BJ (cell line): ENCODE data around the gene ALDH18A1. TPM values are rescaled to one million over a fixed set of nuclear protein-coding genes. Genes with fewer than 3 reads are reported as not detected.

Experiments
- CTCF ChIA-PET: fragments of 350-600 bp; formaldehyde crosslinking; extraction: SDS; loops from one replicate; lab custom pipeline; 2021; ENCODE audit warnings: antibody characterized with exemption, inconsistent platforms; lab: Yijun Ruan, JAX
- POLR2A ChIA-PET: fragments of 300-600 bp; sonication (Branson Sonifier 250); formaldehyde crosslinking; extraction: SDS; loops from one replicate; lab custom pipeline; 2021; ENCODE audit warnings: antibody characterized with exemption; lab: Charles Lee
- DNase-seq: peaks from one replicate; pipeline ENCODE4 v3.0.0-alpha.2; 2011; ENCODE audit warnings: low read depth
- H3K27me3 ChIP-seq: 2 replicates; pipeline ENCODE4 v1.6.0; 2011; ENCODE audit warnings: low read length; ENCODE audit not compliant: control insufficient read depth, insufficient read depth
- H3K36me3 ChIP-seq: 2 replicates; pipeline ENCODE4 v1.5.1; 2011; ENCODE audit warnings: low read length; ENCODE audit not compliant: control insufficient read depth, insufficient read depth
- H3K4me3 ChIP-seq: 2 replicates; pipeline ENCODE4 v1.5.1; 2011; ENCODE audit warnings: low read depth, mild to moderate bottlenecking, control low read depth, low read length
- CTCF ChIP-seq: IDR thresholded peaks from 2 replicates; pipeline ENCODE4 v1.5.1; 2011; ENCODE audit warnings: low read depth, mild to moderate bottlenecking, control low read depth, inconsistent platforms, low read length, moderate library complexity; ENCODE audit not compliant: insufficient read depth
- polyA plus RNA-seq: library from polyadenylated mRNA; depleted of rRNA; stranded (reverse); fragments of >200 nt; gene quantifications from 2 replicates; pipeline ENCODE4 v1.2.3, GENCODE V29; 2011

ALDH18A1 gene
- polyA plus RNA-seq, 1 experiment: 109 TPM

DNA sequence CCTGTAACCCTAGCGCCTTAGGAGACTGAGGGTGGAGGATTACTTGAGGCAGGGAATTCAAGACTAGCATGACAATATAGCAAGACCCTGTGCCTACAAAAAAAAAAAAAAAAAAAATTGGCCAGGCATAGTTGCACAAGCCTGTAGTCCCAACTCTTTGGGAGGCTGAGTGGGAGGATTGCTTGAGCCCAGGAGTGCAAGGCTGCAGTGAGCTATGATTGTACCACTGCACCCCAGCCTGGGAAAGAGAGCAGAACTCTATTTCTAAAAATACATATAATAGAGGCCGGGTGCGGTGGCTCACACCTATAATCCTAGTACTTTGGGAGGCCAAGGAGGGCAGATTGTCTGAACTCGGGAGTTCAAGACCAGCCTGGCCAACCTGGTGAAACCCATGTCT, 85.1 kb downstream of the ALDH18A1 start:
- CTCF ChIA-PET: no interaction called here
- Histone ChIP-seq H3K36me3 (no peaks in the 10 kb centered on the region), H3K4me3 (no peak overlapping the region), H3K27me3 (peaks cover 2% of the 10 kb centered on the region)
- POLR2A ChIA-PET: no interaction called here
- TF ChIP-seq CTCF: no peak
- DNase-seq: no peak

DNA sequence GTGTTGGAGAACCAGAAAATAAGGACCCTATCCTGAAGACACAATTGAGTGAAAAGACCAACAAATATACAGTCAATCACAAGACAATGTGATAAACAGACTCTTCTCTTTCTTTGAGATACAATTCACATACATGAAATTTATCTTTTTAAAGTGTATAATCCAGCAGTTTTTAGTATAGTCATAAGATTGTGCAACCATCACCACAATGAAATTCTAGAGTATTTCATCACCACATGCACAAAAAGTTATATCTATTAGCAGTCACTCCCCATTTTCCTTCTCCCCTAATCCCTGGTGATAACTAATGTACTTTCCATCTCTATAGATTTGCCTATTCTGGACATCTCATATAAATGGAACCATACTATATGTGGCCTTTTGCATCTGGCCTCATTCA, 87.1 kb downstream of the ALDH18A1 start:
- DNase-seq: no peak
- POLR2A ChIA-PET: no interaction called here
- Histone ChIP-seq H3K4me3 (no peak overlapping the region), H3K27me3 (peaks cover 2% of the 10 kb centered on the region; the same call in 1 of the 2 replicates), H3K36me3 (no peaks in the 10 kb centered on the region)
- CTCF ChIA-PET: no interaction called here
- TF ChIP-seq CTCF: no peak

GRCh38 chr10:95567903-95568630, 88.4 kb downstream of the ALDH18A1 start:
- POLR2A ChIA-PET: no interaction called here
- no peak for TF ChIP-seq CTCF
- peaks cover 2% of the 10 kb centered on the region; the same call in 1 of the 2 replicates for H3K27me3 ChIP-seq
- DNase-seq: no peak
- H3K4me3 ChIP-seq: no peak overlapping the region
- H3K36me3 ChIP-seq: no peaks in the 10 kb centered on the region
- CTCF ChIA-PET: interaction anchor here (1.1 kb wide), 1 partner anchor 10 kb away, joined by 3 read pairs; no protein-coding TSS in a partner anchor

GRCh38 chr10:95566136-95566535, 90.4 kb downstream of the ALDH18A1 start:
- CTCF ChIA-PET: no interaction called here

GRCh38 chr10:95565336-95565735, 91.2 kb downstream of the ALDH18A1 start:
- H3K4me3 ChIP-seq: no peak overlapping the region
- POLR2A ChIA-PET: no interaction called here
- peaks cover 2% of the 10 kb centered on the region; the same call in 1 of the 2 replicates for H3K27me3 ChIP-seq
- no peak for DNase-seq
- no peaks in the 10 kb centered on the region for H3K36me3 ChIP-seq
- CTCF ChIA-PET: no interaction called here
- no peak for TF ChIP-seq CTCF

More at GRCh38 chr10:95566136-95566535, 90.4 kb downstream of the ALDH18A1 start:
- TF ChIP-seq CTCF: no peak
- POLR2A ChIA-PET: no interaction called here
- Histone ChIP-seq H3K36me3 (no peaks in the 10 kb centered on the region), H3K27me3 (peaks cover 2% of the 10 kb centered on the region; the same call in 1 of the 2 replicates), H3K4me3 (no peak overlapping the region)
- no peak for DNase-seq
